Activated naive CD4-positive, alpha-beta T cell treated with anti-CD3 and anti-CD28 coated beads, Interleukin-2, amount 10 ng/mL, durations not matched to agents 7 days and 5 days (primary cell): ENCODE results near the gene GATD1.

ENCODE experiments used
- CTCF ChIA-PET: fragments of 350-600 bp; sonication (Branson Sonifier 250); formaldehyde crosslinking; loops from one replicate; lab custom pipeline; 2021; ENCODE audit warnings: antibody characterized with exemption; lab: Charles Lee
- DNase-seq: peaks from one replicate; pipeline ENCODE4 v3.0.0-alpha.2; 2020
- H3K27ac Mint-ChIP-seq: one replicate; pipeline ENCODE4 v1.8.0; 2021; ENCODE audit warnings: mild to moderate bottlenecking, moderate library complexity, mixed read lengths
- H3K27me3 Mint-ChIP-seq: one replicate; pipeline ENCODE4 v1.8.0; 2021; ENCODE audit warnings: mild to moderate bottlenecking, mixed read lengths
- H3K36me3 Mint-ChIP-seq: one replicate; pipeline ENCODE4 v1.8.0; 2021; ENCODE audit warnings: mixed read lengths
- H3K4me1 Mint-ChIP-seq: one replicate; pipeline ENCODE4 v1.8.0; 2021; ENCODE audit warnings: mixed read lengths
- H3K4me3 Mint-ChIP-seq: one replicate; pipeline ENCODE4 v1.8.0; 2021; ENCODE audit warnings: mild to moderate bottlenecking, moderate library complexity, mixed read lengths
- H3K9me3 Mint-ChIP-seq: one replicate; pipeline ENCODE4 v1.8.0; 2021; ENCODE audit warnings: mixed read lengths

GATD1 gene

DNA sequence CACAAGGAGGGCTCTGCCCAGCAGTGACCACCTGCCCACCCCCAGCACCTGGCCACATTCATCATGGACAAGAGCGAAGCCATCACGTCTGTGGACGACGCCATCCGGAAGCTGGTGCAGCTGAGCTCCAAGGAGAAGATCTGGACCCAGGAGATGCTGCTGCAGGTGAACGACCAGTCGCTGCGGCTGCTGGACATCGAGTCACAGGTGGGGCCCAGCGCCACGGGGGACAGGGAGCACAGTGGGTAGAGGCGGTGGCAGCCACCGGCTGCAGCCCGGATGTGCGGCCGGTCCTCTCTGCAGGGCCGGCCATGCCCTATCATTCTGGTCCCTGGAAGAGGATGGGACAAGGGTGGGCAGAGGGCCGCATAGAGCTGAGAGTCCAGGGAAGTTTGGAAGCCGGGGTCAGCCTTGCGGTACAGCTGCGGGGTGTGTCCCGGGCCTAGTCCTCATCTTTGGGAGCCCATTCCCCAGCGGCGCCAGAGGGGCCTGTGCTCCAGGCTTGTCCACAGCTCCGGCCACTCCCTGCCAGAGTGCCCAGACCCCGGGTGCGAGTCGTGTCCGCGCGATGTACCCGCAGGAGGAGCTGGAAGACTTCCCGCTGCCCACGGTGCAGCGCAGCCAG is 57.2 kb downstream of the GATD1 start:
- Mint-ChIP-seq H3K27ac (no peak overlapping the region), H3K27me3 (peaks cover 75% of the 10 kb centered on the region), H3K36me3 (no peaks in the 10 kb centered on the region), H3K9me3 (no peaks in the 10 kb centered on the region), H3K4me1 (peaks cover 24% of the 10 kb centered on the region), H3K4me3 (peak overlapping the region; percentile 38)
- CTCF ChIA-PET, result interaction anchor here (1.0 to 3.1 kb wide), 4 partner anchors 8 to 166 kb away, joined by 3 to 10 read pairs (median 4); partner anchors contain the start of genes DEAF1 and TMEM80
- DNase-seq, result no peak

DNA sequence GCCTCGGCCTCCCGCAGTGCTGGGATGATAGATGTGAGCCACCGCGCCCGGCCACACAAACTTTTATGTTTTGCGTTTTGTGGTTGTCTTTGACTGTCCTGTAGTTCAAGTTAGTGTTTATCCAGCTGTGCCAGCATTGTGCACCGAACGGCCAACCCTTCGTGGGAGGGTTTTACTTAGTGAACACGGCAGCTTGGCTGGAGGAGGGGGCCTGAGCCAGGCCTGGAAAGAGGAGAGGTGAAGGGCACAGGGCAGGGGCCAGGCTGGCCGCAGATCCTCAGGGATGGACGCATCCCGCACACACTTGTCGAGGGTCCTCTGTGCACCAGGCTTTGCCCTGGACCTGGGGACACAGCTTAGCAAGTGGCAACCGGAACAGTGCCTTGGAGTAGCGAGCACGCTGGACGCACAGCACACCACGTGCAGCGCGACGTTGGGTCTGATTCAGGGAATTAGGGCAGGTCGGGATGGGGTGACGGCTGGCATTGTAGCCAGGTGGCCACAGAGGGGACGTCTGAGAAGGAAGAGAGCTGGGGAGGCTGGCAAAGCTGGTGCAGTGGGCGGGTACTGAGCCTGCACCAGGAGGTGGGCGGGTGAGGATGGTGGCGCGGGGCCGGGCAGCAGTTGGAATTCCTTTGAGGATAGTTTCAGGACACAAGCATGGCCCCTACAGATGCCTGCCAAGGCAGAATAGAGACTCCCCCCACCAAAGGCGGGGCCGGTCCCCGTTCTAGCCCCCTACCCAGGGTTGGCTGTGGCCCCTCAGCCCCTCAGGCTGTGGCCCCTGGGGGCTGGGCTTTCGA is 57.9 kb downstream of the GATD1 start:
- H3K36me3 Mint-ChIP-seq, result no peaks in the 10 kb centered on the region
- CTCF ChIA-PET, result interaction anchor here (1.0 to 1.5 kb wide), 3 partner anchors 9 to 165 kb away, joined by 3 to 5 read pairs (median 3); no protein-coding TSS in a partner anchor
- H3K4me1 Mint-ChIP-seq, result peaks cover 21% of the 10 kb centered on the region
- H3K9me3 Mint-ChIP-seq, result peaks cover 2% of the 10 kb centered on the region
- no peak overlapping the region for H3K27ac Mint-ChIP-seq
- H3K27me3 Mint-ChIP-seq, result peaks cover 68% of the 10 kb centered on the region
- H3K4me3 Mint-ChIP-seq, result peak overlapping the region; percentile 35
- no peak for DNase-seq
